ENCODE results near the gene KCNN3. TPM values are rescaled to one million over a fixed set of nuclear protein-coding genes. Genes with fewer than 3 reads are reported as not detected.

The KCNN3 gene
- total and polyA plus RNA-seq, 2 of the 13 experiments (the other 11 are each of a cell fraction or from before 2014, with no cell fraction given): not detected

- CTCF ChIA-PET (ENCODE audit: low intra/inter-chr PET ratio, low total read pairs): no interaction called here
- H3K4me1 ChIP-seq (ENCODE audit: insufficient read depth, low read length): no peaks in the 10 kb centered on the region
- H3K9ac ChIP-seq (ENCODE audit: insufficient read depth, low read depth, low read length): no peak overlapping the region
- no peak overlapping the region for H3K27ac ChIP-seq (ENCODE audit: extremely low read length, insufficient read depth, low read length)
- DNase-seq (ENCODE audit: low spot score) (no peak), ATAC-seq (no peak), FAIRE-seq (no peak)
- no peak overlapping the region for H3K4me2 ChIP-seq (ENCODE audit: low read depth, low read length)
- H3K9me3 ChIP-seq (ENCODE audit: low read length): no peaks in the 10 kb centered on the region
- POLR2A ChIA-PET: no interaction called here
- no peaks in the 10 kb centered on the region for H3K79me2 ChIP-seq (ENCODE audit: insufficient read depth, low read length)
- H2AFZ ChIP-seq (ENCODE audit: low read length): no peak overlapping the region
- in situ Hi-C loops (cut with HindIII; ENCODE audit: extremely low pct_ligation_motif_present, low pct_unique_long_range_greater_than_20kb): no loop called here
- H3K4me3 ChIP-seq (replicated peaks in 1 of 3; ENCODE audit: insufficient read depth in 1 of 3, low read depth in 2 of 3, low read length in 3 of 3): no peak overlapping the region
- H3K27me3 ChIP-seq (ENCODE audit: control insufficient read depth in 1 of 2, insufficient read depth in 2 of 2, low read length in 2 of 2): peaks cover 9 to 85% of the 10 kb centered on the region in 2 experiments
- H3K36me3 ChIP-seq (replicated peaks in 1 of 2; ENCODE audit: control insufficient read depth in 1 of 2, insufficient read depth in 2 of 2, low read length in 2 of 2): no peaks in the 10 kb centered on the region
- no TSS peak for BruUV-seq (replicated peaks)
- WGBS (ENCODE audit: low lambda C conversion rate): 25% methylated on average over 5 of the region's 12 CpGs
- TF ChIP-seq TAF1 (CRISPR knock-in tag; IDR thresholded peaks at IDR 0.05): no peak
- TF ChIP-seq DDIT3 (CRISPR knock-in tag; IDR thresholded peaks at IDR 0.05): no peak
- no peak for TF ChIP-seq AFF4 (CRISPR knock-in tag; IDR thresholded peaks at IDR 0.05)
- intact Hi-C loops (cut with micrococcal nuclease; ENCODE audit: unreplicated experiment): no loop called here
- H4K20me1 ChIP-seq (ENCODE audit: insufficient read depth, low read length): no peaks in the 10 kb centered on the region
Measured at GRCh38 chr1:154807048-154807591, 63.0 kb downstream of the KCNN3 start.

GRCh38 chr1:154806333-154806732, 63.7 kb downstream of the KCNN3 start:
- Histone ChIP-seq H3K27me3 (ENCODE audit: control insufficient read depth in 1 of 2, insufficient read depth in 2 of 2, low read length in 2 of 2) (peaks cover 9 to 80% of the 10 kb centered on the region in 2 experiments), H3K79me2 (ENCODE audit: insufficient read depth, low read length) (no peaks in the 10 kb centered on the region), H3K27ac (ENCODE audit: extremely low read length, insufficient read depth, low read length) (no peak overlapping the region), H4K20me1 (ENCODE audit: insufficient read depth, low read length) (no peaks in the 10 kb centered on the region), H2AFZ (ENCODE audit: low read length) (no peak overlapping the region), H3K4me2 (ENCODE audit: low read depth, low read length) (no peak overlapping the region), H3K36me3 (replicated peaks in 1 of 2; ENCODE audit: control insufficient read depth in 1 of 2, insufficient read depth in 2 of 2, low read length in 2 of 2) (no peaks in the 10 kb centered on the region), H3K4me1 (ENCODE audit: insufficient read depth, low read length) (no peaks in the 10 kb centered on the region), H3K4me3 (replicated peaks in 1 of 3; ENCODE audit: insufficient read depth in 1 of 3, low read depth in 2 of 3, low read length in 3 of 3) (no peak overlapping the region), H3K9ac (ENCODE audit: insufficient read depth, low read depth, low read length) (no peak overlapping the region), H3K9me3 (ENCODE audit: low read length) (no peaks in the 10 kb centered on the region)
- no peak for ATAC-seq
- intact Hi-C loops (cut with micrococcal nuclease; ENCODE audit: unreplicated experiment): no loop called here
- no peak for TF ChIP-seq CREB1 (IDR thresholded peaks at IDR 0.05)
- TF ChIP-seq CREB1 (CRISPR knock-in tag; IDR thresholded peaks at IDR 0.05): no peak
- no peak for TF ChIP-seq ISX (CRISPR knock-in tag; conservative IDR thresholded peaks at IDR 0.05)
- no peak for TF ChIP-seq ZNF282 (IDR thresholded peaks at IDR 0.05; ENCODE audit: partially characterized antibody)
- no peak for TF ChIP-seq ZNF776 (CRISPR knock-in tag; IDR thresholded peaks at IDR 0.05)
- TF ChIP-seq ZNF607 (CRISPR knock-in tag; IDR thresholded peaks at IDR 0.05; ENCODE audit: borderline replicate concordance): no peak
- POLR2A ChIA-PET: no interaction called here
- CTCF ChIA-PET (ENCODE audit: low intra/inter-chr PET ratio, low total read pairs): no interaction called here
- 0% methylated on average over 2 of the region's 3 CpGs for WGBS (ENCODE audit: low lambda C conversion rate)
- in situ Hi-C loops (cut with HindIII; ENCODE audit: extremely low pct_ligation_motif_present, low pct_unique_long_range_greater_than_20kb): no loop called here
- no peak for DNase-seq (ENCODE audit: low spot score)
- BruUV-seq (replicated peaks): no TSS peak
- FAIRE-seq: no peak

All from HepG2 (cell line).